Measurements from ENCODE around the gene DENND10.
"Not testable (repeated sequence)": the region's sequence is repeated elsewhere in the genome, so short reads cannot be mapped to it uniquely, and the experiment has no call there.

GRCh38 chr10:119151601-119152000, 47.7 kb downstream of the DENND10 start:
- TF ChIP-seq, protein P1, sequence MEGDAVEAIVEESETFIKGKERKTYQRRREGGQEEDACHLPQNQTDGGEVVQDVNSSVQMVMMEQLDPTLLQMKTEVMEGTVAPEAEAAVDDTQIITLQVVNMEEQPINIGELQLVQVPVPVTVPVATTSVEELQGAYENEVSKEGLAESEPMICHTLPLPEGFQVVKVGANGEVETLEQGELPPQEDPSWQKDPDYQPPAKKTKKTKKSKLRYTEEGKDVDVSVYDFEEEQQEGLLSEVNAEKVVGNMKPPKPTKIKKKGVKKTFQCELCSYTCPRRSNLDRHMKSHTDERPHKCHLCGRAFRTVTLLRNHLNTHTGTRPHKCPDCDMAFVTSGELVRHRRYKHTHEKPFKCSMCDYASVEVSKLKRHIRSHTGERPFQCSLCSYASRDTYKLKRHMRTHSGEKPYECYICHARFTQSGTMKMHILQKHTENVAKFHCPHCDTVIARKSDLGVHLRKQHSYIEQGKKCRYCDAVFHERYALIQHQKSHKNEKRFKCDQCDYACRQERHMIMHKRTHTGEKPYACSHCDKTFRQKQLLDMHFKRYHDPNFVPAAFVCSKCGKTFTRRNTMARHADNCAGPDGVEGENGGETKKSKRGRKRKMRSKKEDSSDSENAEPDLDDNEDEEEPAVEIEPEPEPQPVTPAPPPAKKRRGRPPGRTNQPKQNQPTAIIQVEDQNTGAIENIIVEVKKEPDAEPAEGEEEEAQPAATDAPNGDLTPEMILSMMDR (IDR thresholded peaks at IDR 0.05; ENCODE audit: low read length) = not testable (repeated sequence)
- not testable (repeated sequence) for TF ChIP-seq EZH2phosphoT487 (IDR thresholded peaks at IDR 0.05; ENCODE audit: low read length)
